ENCODE data around the gene GADD45G. TPM values are rescaled to one million over a fixed set of nuclear protein-coding genes. Genes with fewer than 3 reads are reported as not detected.
A peak's percentile ranks its signal among the peaks of the same experiment; 100 is the strongest.

GADD45G gene, protein sequence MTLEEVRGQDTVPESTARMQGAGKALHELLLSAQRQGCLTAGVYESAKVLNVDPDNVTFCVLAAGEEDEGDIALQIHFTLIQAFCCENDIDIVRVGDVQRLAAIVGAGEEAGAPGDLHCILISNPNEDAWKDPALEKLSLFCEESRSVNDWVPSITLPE
- total RNA-seq, result 1.8 and 1.9 TPM in 2 replicates
- long read RNA-seq, result 0 reads

DNA sequence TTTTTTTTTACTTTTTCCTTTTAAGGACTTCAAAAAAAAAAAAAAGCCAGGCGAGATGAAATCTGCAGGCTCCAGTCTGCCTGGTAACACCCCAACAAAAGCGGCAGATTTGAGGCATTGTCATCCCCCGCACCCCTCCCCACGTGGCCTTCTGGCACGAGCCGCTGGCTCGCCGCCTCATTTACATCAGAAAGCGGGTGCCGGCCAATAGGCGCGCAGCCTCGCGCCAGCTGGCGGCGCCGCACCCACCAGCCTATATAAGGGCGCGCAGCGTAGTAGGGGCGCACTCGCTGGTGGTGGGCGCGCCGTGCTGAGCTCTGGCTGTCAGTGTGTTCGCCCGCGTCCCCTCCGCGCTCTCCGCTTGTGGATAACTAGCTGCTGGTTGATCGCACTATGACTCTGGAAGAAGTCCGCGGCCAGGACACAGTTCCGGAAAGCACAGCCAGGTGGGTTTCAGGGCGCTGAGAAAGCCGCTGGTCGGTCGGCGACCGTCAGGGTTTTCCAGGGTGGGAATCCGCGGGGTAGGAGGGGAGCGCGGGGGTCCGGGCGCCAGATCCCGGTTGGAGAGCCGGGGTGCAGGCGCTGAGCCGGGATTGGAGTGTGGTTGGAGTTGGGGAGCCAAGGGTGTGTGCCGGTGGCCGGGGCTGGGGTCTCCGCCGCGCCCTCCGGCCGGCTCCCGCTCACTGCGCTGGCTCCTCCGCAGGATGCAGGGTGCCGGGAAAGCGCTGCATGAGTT, at the start of gene GADD45G:
Gene GADD45G, plus strand, starts transcription at position 284 of the 736 bp plus-strand sequence. Its CDS starts 110 bp downstream, at position 394.
- DNase-seq (ENCODE audit: low spot score, unreplicated experiment), result peak; percentile 64
- TF ChIP-seq, protein P1, sequence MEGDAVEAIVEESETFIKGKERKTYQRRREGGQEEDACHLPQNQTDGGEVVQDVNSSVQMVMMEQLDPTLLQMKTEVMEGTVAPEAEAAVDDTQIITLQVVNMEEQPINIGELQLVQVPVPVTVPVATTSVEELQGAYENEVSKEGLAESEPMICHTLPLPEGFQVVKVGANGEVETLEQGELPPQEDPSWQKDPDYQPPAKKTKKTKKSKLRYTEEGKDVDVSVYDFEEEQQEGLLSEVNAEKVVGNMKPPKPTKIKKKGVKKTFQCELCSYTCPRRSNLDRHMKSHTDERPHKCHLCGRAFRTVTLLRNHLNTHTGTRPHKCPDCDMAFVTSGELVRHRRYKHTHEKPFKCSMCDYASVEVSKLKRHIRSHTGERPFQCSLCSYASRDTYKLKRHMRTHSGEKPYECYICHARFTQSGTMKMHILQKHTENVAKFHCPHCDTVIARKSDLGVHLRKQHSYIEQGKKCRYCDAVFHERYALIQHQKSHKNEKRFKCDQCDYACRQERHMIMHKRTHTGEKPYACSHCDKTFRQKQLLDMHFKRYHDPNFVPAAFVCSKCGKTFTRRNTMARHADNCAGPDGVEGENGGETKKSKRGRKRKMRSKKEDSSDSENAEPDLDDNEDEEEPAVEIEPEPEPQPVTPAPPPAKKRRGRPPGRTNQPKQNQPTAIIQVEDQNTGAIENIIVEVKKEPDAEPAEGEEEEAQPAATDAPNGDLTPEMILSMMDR (IDR thresholded peaks at IDR 0.05; ENCODE audit: unreplicated experiment), result peak; percentile 29
- Mint-ChIP-seq H3K27ac (peak within 1 kb of the TSS; percentile 82), H3K27me3 (peaks cover 38% of the 10 kb centered on the region), H3K4me1 (ENCODE audit: low read depth) (peaks cover 22% of the 10 kb centered on the region), H3K4me3 (ENCODE audit: low read depth) (peak within 1 kb of the TSS; percentile 76), H3K9me3 (ENCODE audit: low read depth) (no peaks in the 10 kb centered on the region), H3K36me3 (ENCODE audit: insufficient read depth) (no peaks in the 10 kb centered on the region)

DNA sequence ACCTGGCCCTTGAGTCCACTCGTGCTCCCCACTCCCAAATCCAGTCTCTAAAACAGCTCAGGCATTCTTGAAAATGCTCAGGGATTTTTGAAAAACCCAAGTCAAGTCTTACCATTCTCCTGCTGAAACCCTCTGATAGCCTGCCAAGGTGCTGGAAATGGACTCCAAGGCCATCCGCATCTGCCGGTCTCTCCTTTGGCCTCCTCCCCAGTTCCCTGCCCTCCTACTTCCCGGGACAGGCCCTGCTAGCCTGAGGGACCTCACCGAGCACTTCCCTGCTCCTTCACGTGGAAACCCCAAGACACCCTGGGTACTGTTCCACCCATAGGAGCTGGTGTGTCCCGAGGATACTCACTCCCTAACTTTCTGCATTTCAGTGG, 49.8 kb upstream of the GADD45G start:
- Mint-ChIP-seq H3K36me3 (ENCODE audit: insufficient read depth) (no peaks in the 10 kb centered on the region), H3K27me3 (peaks cover 20% of the 10 kb centered on the region), H3K4me3 (ENCODE audit: low read depth) (no peak overlapping the region), H3K4me1 (ENCODE audit: low read depth) (peaks cover 6% of the 10 kb centered on the region), H3K9me3 (ENCODE audit: low read depth) (no peaks in the 10 kb centered on the region), H3K27ac (no peak overlapping the region)
- TF ChIP-seq, protein P1 (IDR thresholded peaks at IDR 0.05; ENCODE audit: unreplicated experiment), result no peak
- no peak for DNase-seq (ENCODE audit: low spot score, unreplicated experiment)

DNA sequence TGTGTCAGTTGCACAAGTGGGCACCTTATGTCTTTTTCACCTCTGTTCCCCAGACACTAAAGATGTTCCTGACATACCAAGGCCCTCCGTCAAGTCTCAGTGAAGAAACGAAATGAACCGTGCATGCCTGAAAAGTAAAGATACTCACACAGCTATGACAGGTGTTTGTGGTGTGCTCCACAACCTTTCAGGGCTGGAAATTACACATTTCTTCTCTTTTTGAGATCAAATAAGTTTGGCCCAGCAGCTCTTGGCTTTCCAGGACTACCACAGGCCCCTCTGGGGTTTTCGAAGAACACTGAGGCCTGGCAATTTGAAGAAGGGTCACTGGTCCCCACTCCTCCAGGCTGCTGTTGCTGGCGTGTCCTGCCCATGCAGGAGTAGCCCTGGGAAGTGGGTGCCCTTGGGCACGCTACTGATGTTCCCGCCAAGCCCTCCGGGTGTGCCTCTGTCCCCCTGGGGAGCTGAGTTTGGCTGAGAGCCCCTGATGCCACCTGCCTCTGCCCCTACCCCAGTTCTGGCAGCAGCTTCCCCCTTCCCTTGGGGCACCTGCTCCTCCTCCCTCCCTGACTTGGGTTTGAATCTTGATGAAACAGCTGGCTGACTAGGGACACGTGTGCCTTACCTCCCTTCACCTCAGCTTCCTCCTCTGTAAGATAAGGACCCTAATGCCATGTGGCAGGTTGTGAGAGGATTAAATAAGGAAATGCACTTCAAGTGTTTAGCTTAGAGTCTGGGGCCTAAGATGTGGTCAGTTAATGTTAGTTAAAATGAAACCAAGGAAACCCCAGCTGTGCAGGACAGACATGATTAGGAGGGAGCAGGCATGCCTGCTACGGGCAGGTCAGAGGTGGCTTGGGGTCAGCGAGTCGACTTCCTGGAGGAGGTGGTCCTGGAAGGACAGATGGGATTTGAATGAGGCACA, 49.1 kb upstream of the GADD45G start:
- Mint-ChIP-seq H3K27me3 (peaks cover 13% of the 10 kb centered on the region), H3K36me3 (ENCODE audit: insufficient read depth) (no peaks in the 10 kb centered on the region), H3K4me1 (ENCODE audit: low read depth) (peaks cover 4% of the 10 kb centered on the region), H3K27ac (no peak overlapping the region), H3K9me3 (ENCODE audit: low read depth) (no peaks in the 10 kb centered on the region), H3K4me3 (ENCODE audit: low read depth) (no peak overlapping the region)
- DNase-seq (ENCODE audit: low spot score, unreplicated experiment), result no peak
- TF ChIP-seq, protein P1 (IDR thresholded peaks at IDR 0.05; ENCODE audit: unreplicated experiment), result no peak

DNA sequence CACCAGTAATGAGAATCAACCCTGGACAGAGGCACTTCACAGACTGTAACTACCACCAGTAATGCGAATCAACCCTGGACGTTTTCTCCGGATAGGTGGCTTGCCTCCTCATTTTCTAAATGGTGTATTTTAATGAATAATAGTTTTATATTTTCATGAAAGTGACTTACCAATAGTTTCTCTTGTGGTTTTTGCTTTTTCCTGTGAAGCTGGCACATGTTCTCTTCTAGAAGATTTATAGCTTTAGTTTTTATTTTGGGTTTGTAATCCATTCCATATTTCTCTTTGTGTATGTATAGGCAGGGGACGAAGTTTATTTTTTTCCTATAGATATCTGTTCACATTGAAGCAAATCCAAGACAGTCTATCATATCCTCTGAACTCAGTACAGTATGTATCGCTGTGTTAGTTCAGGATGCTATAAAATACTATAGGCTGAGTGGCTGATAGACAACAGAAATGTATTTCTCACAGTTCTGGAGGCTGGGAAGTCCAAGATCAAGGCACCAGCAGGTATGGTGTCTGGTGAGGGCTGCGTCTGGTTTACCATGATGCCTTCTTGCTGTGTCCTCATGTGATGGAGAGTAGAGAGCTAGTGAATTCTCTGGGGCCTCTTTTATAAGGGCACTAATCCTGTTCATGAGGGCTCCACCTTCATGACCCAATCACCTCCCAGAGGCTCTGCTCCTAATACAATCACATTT, 46.5 kb upstream of the GADD45G start:
- no peak overlapping the region for H3K4me3 Mint-ChIP-seq (ENCODE audit: low read depth)
- H3K27me3 Mint-ChIP-seq, result peaks cover 12% of the 10 kb centered on the region
- no peak for DNase-seq (ENCODE audit: low spot score, unreplicated experiment)
- H3K27ac Mint-ChIP-seq, result no peak overlapping the region
- H3K4me1 Mint-ChIP-seq (ENCODE audit: low read depth), result peaks cover 9% of the 10 kb centered on the region
- no peaks in the 10 kb centered on the region for H3K36me3 Mint-ChIP-seq (ENCODE audit: insufficient read depth)
- TF ChIP-seq, protein P1 (IDR thresholded peaks at IDR 0.05; ENCODE audit: unreplicated experiment), result no peak
- H3K9me3 Mint-ChIP-seq (ENCODE audit: low read depth), result no peaks in the 10 kb centered on the region

Data from progenitor cell of endocrine pancreas (in vitro differentiated cells).